Kidney epithelial cell (primary cell): ENCODE data around the gene SLC14A1. TPM values are rescaled to one million over a fixed set of nuclear protein-coding genes. Genes with fewer than 3 reads are reported as not detected.

Experiments
- DNase-seq: peaks from one replicate; pipeline ENCODE4 v3.0.0-alpha.2; 2010; ENCODE audit warnings: low read depth
- H3K27me3 ChIP-seq: 2 replicates; pipeline ENCODE4 v1.6.0; 2011; ENCODE audit warnings: low read length; ENCODE audit not compliant: control insufficient read depth, insufficient read depth
- H3K36me3 ChIP-seq: 2 replicates; pipeline ENCODE4 v1.5.1; 2011; ENCODE audit warnings: low read length; ENCODE audit not compliant: control insufficient read depth, insufficient read depth
- H3K4me3 ChIP-seq: 2 replicates; pipeline ENCODE4 v1.5.1; 2011; ENCODE audit warnings: low read depth, mild to moderate bottlenecking, control low read depth, low read length
- CTCF ChIP-seq: IDR thresholded peaks from 2 replicates; pipeline ENCODE4 v1.5.1; 2011; ENCODE audit warnings: mild to moderate bottlenecking, moderate library complexity, low read length, control low read depth, inconsistent platforms; ENCODE audit not compliant: insufficient read depth, poor library complexity, severe bottlenecking
- total RNA-seq: library from RNA; depleted of rRNA; stranded (reverse); fragments of >200 nt; gene quantifications from 2 replicates; pipeline ENCODE4 v1.2.3, GENCODE V29; 2015

Gene SLC14A1
- total RNA-seq, 1 donor from 2014 or later = 0.08 TPM

- DNase-seq = no peak
- TF ChIP-seq CTCF = no peak
- Histone ChIP-seq H3K36me3 (no peaks in the 10 kb centered on the region), H3K27me3 (no peaks in the 10 kb centered on the region), H3K4me3 (no peak overlapping the region)
These were observed 77.5 kb downstream of the SLC14A1 start for GRCh38 chr18:45801416-45802004.

Other genes starting within 250 kb of the SLC14A1 start
- not detected in 2 replicates for gene SLC14A2, start 108.7 kb upstream of the SLC14A1 start, total RNA-seq
- gene SIGLEC15, start 101.5 kb downstream of the SLC14A1 start, total RNA-seq = 31.6 and 41.1 TPM in 2 replicates
- 38.2 and 45.7 TPM in 2 replicates for gene EPG5, start 243.1 kb downstream of the SLC14A1 start, total RNA-seq